OCI-LY1 (cell line): Measurements from ENCODE around the gene PRKCH.

Experiments
- H2AFZ ChIP-seq: fragments of 200-600 bp; sonication (generic), shearing (Covaris generic); 2 replicates; pipeline ENCODE4 v1.6.0; 2014; ENCODE audit warnings: antibody characterized with exemption, mild to moderate bottlenecking, low read length
- H3F3A ChIP-seq: fragments of 200-600 bp; sonication (generic), shearing (Covaris generic); 2 replicates; pipeline ENCODE4 v1.6.0; 2014; ENCODE audit warnings: mild to moderate bottlenecking, antibody characterized with exemption, low read length, moderate library complexity; ENCODE audit not compliant: insufficient read depth
- H3K27ac ChIP-seq: fragments of 200-600 bp; sonication (generic); 2 replicates; pipeline ENCODE4 v1.5.1; 2014; ENCODE audit warnings: low read length, mixed run types, mild to moderate bottlenecking, low read depth; ENCODE audit not compliant: poor library complexity, severe bottlenecking
- H3K27me3 ChIP-seq: fragments of 200-600 bp; sonication (generic); 2 replicates; pipeline ENCODE4 v1.6.0; 2014; ENCODE audit warnings: antibody characterized with exemption, mild to moderate bottlenecking, low read length, moderate library complexity; ENCODE audit not compliant: insufficient read depth
- H3K36me3 ChIP-seq: fragments of 200-600 bp; sonication (generic); 2 replicates; pipeline ENCODE4 v1.6.1; 2014; ENCODE audit warnings: mild to moderate bottlenecking, antibody characterized with exemption, low read length, moderate library complexity, mixed read lengths; ENCODE audit not compliant: insufficient read depth
- H3K4me1 ChIP-seq: fragments of 200-600 bp; sonication (generic); 2 replicates; pipeline ENCODE4 v1.5.1; 2014; ENCODE audit warnings: mild to moderate bottlenecking, low read length, moderate library complexity; ENCODE audit not compliant: insufficient read depth, severe bottlenecking
- H3K4me2 ChIP-seq: fragments of 200-600 bp; sonication (generic), shearing (Covaris generic); 2 replicates; pipeline ENCODE4 v1.6.1; 2014; ENCODE audit warnings: low read length
- H3K4me3 ChIP-seq: fragments of 200-600 bp; sonication (generic); 2 replicates; pipeline ENCODE4 v1.5.1; 2014; ENCODE audit warnings: low read length, low read depth, mild to moderate bottlenecking, mixed read lengths; ENCODE audit not compliant: poor library complexity, severe bottlenecking
- H3K79me2 ChIP-seq: fragments of 200-600 bp; shearing (Covaris generic); 2 replicates; pipeline ENCODE4 v1.6.1; 2016; ENCODE audit warnings: mixed run types, low read length, mixed read lengths; ENCODE audit not compliant: insufficient read depth
- H3K9ac ChIP-seq: fragments of 200-600 bp; sonication (generic), shearing (Covaris generic); 2 replicates; pipeline ENCODE4 v1.6.1; 2014; ENCODE audit warnings: mild to moderate bottlenecking, low read length, mixed read lengths
- H3K9me2 ChIP-seq: fragments of 200-600 bp; sonication (generic), shearing (Covaris generic); 2 replicates; pipeline ENCODE4 v1.6.1; 2014; ENCODE audit warnings: low read depth, mild to moderate bottlenecking, low read length, mixed read lengths
- H3K9me3 ChIP-seq: fragments of 200-600 bp; shearing (Covaris generic); 2 replicates; pipeline ENCODE4 v1.6.1; 2014; ENCODE audit warnings: low read length, mixed read lengths
- H4K20me1 ChIP-seq: fragments of 200-600 bp; sonication (generic), shearing (Covaris generic); 2 replicates; pipeline ENCODE4 v1.6.0; 2016; ENCODE audit warnings: mild to moderate bottlenecking, low read length; ENCODE audit not compliant: insufficient read depth
- EZH2 ChIP-seq: fragments of 200-600 bp; sonication (generic), shearing (Covaris generic); IDR thresholded peaks from 2 replicates; pipeline ENCODE4 v1.8.0; 2017; ENCODE audit warnings: borderline replicate concordance, mixed run types, mild to moderate bottlenecking, antibody characterized with exemption, low read length, moderate library complexity, mixed read lengths
- TF ChIP-seq, protein P1 (sequence below): fragments of 200-600 bp; sonication (generic), shearing (Covaris generic); IDR thresholded peaks from 2 replicates; pipeline ENCODE4 v1.5.1; 2017; ENCODE audit warnings: mild to moderate bottlenecking, antibody characterized with exemption, low read length, moderate library complexity, mixed read lengths

Gene PRKCH

DNA sequence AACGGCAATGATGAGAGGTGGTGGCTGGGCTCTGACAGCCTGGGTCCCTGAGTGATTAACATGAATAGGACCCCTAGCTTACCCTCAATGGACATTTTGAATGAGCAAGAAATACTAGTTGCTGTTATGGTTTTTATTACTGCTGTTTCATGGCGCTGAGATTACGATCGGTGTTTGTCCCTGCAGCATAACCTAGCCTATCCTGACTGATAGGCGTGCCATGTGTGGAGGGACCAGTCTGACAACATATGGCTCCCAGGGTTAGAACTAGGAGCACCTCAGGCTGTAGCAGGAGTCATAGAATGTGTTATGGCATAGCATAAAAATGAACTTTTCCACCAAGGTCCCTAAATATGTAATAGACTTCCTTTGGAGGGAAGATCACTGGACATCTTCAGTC lies 236.5 kb downstream of the PRKCH start:
- H3K9me3 ChIP-seq: no peaks in the 10 kb centered on the region
- no peaks in the 10 kb centered on the region for H3K27me3 ChIP-seq
- H3K4me1 ChIP-seq: peaks cover 29% of the 10 kb centered on the region
- no peaks in the 10 kb centered on the region for H3K9me2 ChIP-seq
- no peak overlapping the region for H3K9ac ChIP-seq
- no peaks in the 10 kb centered on the region for H3K79me2 ChIP-seq
- H4K20me1 ChIP-seq: no peaks in the 10 kb centered on the region
- no peak overlapping the region for H3K4me3 ChIP-seq
- H3K4me2 ChIP-seq: no peak overlapping the region
- H3K27ac ChIP-seq: no peak overlapping the region
- H2AFZ ChIP-seq: no peak overlapping the region
- TF ChIP-seq EZH2: no peak
- no peaks in the 10 kb centered on the region for H3F3A ChIP-seq
- H3K36me3 ChIP-seq: no peaks in the 10 kb centered on the region

DNA sequence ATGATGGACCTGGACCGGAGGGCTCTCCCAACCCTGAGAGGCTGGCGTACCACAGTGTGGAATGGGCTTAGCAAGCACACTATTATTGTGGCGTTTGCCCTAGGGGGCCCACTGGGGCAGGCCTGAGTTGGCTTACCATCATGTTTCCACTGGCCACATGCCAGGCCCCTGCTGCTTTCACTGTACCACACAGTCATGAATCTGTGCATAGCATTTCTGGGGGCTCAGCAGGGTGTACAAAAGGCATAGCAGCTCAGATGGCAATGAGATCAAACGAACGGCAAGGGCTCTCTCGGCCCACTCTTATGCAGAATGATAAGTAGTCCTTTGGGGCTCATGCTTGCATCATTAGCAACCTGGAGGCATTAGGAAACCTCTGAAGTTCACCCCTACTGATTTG lies 236.9 kb downstream of the PRKCH start:
- Histone ChIP-seq H3K9ac (no peak overlapping the region), H3K9me3 (no peaks in the 10 kb centered on the region), H3K27me3 (no peaks in the 10 kb centered on the region), H2AFZ (no peak overlapping the region), H3K36me3 (no peaks in the 10 kb centered on the region), H3K4me3 (no peak overlapping the region), H3K4me2 (no peak overlapping the region), H3F3A (no peaks in the 10 kb centered on the region), H3K9me2 (no peaks in the 10 kb centered on the region), H4K20me1 (no peaks in the 10 kb centered on the region), H3K27ac (no peak overlapping the region), H3K79me2 (no peaks in the 10 kb centered on the region), H3K4me1 (peaks cover 25% of the 10 kb centered on the region)
- no peak for TF ChIP-seq EZH2
- TF ChIP-seq, protein P1, sequence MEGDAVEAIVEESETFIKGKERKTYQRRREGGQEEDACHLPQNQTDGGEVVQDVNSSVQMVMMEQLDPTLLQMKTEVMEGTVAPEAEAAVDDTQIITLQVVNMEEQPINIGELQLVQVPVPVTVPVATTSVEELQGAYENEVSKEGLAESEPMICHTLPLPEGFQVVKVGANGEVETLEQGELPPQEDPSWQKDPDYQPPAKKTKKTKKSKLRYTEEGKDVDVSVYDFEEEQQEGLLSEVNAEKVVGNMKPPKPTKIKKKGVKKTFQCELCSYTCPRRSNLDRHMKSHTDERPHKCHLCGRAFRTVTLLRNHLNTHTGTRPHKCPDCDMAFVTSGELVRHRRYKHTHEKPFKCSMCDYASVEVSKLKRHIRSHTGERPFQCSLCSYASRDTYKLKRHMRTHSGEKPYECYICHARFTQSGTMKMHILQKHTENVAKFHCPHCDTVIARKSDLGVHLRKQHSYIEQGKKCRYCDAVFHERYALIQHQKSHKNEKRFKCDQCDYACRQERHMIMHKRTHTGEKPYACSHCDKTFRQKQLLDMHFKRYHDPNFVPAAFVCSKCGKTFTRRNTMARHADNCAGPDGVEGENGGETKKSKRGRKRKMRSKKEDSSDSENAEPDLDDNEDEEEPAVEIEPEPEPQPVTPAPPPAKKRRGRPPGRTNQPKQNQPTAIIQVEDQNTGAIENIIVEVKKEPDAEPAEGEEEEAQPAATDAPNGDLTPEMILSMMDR: no peak

DNA sequence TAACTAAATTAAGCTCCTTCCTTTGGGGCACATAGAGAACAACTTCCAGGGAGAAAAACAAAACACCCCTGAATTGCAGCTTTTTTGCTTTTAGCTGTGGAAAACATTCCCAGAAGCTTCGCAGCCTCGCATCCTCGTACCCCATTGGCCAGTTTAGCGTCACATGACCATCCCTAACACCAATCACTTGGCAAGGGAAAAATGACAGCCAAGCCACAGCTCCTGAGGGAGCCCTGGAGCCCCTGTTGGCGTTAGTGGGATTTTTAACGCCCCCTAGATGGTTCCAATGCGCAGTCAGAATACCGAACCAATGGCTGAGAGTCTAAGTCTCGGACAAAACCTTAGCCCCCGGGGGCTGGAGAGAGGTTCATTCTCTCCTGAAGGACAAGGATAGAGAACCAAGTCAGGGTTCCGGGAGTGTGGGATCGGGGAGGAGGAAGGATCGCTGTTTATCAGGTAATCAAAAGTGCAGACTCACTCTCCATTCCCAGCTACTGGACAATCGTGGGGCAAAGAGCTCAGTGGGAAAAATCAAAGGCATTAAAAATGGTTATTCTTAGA lies 238.3 kb downstream of the PRKCH start:
- Histone ChIP-seq H3K9me3 (no peaks in the 10 kb centered on the region), H3K27me3 (no peaks in the 10 kb centered on the region), H3K4me3 (no peak overlapping the region), H3K9ac (no peak overlapping the region), H3F3A (no peaks in the 10 kb centered on the region), H4K20me1 (no peaks in the 10 kb centered on the region), H3K36me3 (no peaks in the 10 kb centered on the region), H3K4me2 (no peak overlapping the region), H3K79me2 (no peaks in the 10 kb centered on the region), H3K4me1 (peaks cover 26% of the 10 kb centered on the region), H3K27ac (no peak overlapping the region), H2AFZ (no peak overlapping the region), H3K9me2 (no peaks in the 10 kb centered on the region)
- TF ChIP-seq, protein P1: no peak
- TF ChIP-seq EZH2: no peak

DNA sequence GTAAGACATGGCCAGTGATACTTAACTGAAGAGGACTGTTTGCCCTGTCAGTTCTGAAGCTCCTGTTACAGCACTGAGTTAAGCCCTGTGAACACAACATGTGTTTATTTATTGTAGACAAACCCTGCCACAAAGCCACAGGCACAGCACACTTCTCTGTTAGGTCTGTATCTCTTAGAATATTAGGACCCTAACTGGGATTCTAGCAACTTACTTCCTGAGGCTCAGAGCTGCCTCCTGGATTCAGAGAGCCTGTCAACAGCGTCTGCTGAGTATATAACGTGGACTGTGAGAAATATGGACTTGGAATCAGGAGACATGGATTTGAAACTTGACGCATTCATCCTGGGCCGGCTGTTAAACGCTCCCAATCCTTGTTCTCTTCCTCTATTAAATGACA lies 238.9 kb downstream of the PRKCH start:
- Histone ChIP-seq H4K20me1 (no peaks in the 10 kb centered on the region), H3K4me3 (no peak overlapping the region), H3K9me3 (no peaks in the 10 kb centered on the region), H3K79me2 (no peaks in the 10 kb centered on the region), H3K4me1 (peaks cover 32% of the 10 kb centered on the region), H3K4me2 (no peak overlapping the region), H3F3A (no peaks in the 10 kb centered on the region), H3K27ac (no peak overlapping the region), H3K9me2 (no peaks in the 10 kb centered on the region), H3K36me3 (no peaks in the 10 kb centered on the region), H3K27me3 (no peaks in the 10 kb centered on the region), H2AFZ (no peak overlapping the region), H3K9ac (no peak overlapping the region)
- no peak for TF ChIP-seq EZH2
- TF ChIP-seq, protein P1: no peak
